A549 (cell line): Measurements from ENCODE around the gene SGCD.

ENCODE experiments used
- BCL3 ChIP-seq: fragments of >200 bp; sonication (Bioruptor Twin); formaldehyde crosslinking; IDR thresholded peaks from 3 replicates; pipeline ENCODE4 v1.6.1; 2016
- CEBPB ChIP-seq, 2 experiments: fragments of >200 bp in 1 of 2; sonication (Bioruptor Twin) in 1 of 2; formaldehyde crosslinking in 1 of 2; IDR thresholded peaks; 2 replicates each; pipeline ENCODE4 v1.6.1; 2012 to 2016
- EHMT2 ChIP-seq: fragments of 200-600 bp; sonication (generic); IDR thresholded peaks from 2 replicates; pipeline ENCODE4 v1.6.1; 2016; ENCODE audit warnings: antibody characterized with exemption, low read depth, mild to moderate bottlenecking, moderate library complexity
- EP300 ChIP-seq, 2 experiments: fragments of >200 bp; sonication (Bioruptor Twin); formaldehyde crosslinking; IDR thresholded peaks; 2 replicates in 1 of 2; 3 replicates in 1 of 2; pipeline ENCODE4 v1.6.1; 2016 to 2017
- KDM5A ChIP-seq: fragments of 200-600 bp; sonication (generic); IDR thresholded peaks from 2 replicates; pipeline ENCODE4 v1.6.1; 2016; ENCODE audit warnings: antibody characterized with exemption, mild to moderate bottlenecking
- MAFK ChIP-seq: fragments of 450-650 bp; IDR thresholded peaks from 2 replicates; pipeline ENCODE4 v1.6.1; 2014; ENCODE audit not compliant: partially characterized antibody
- POLR2A ChIP-seq: IDR thresholded peaks from 2 replicates; pipeline ENCODE4 v1.6.1; 2012; ENCODE audit warnings: mild to moderate bottlenecking, low read length
- ZFP36 ChIP-seq: fragments of 450-650 bp; IDR thresholded peaks from 2 replicates; pipeline ENCODE4 v1.6.1; 2014; ENCODE audit warnings: borderline replicate concordance; ENCODE audit not compliant: partially characterized antibody
- TF ChIP-seq, protein P1 (sequence below): fragments of >200 bp; sonication (Bioruptor Twin); formaldehyde crosslinking; IDR thresholded peaks from 3 replicates; pipeline ENCODE4 v1.5.1; 2016
- TF ChIP-seq, protein P2 (sequence below): fragments of >200 bp; sonication (Bioruptor Twin); formaldehyde crosslinking; IDR thresholded peaks from 2 replicates; pipeline ENCODE4 v1.6.1; 2016

DNA sequence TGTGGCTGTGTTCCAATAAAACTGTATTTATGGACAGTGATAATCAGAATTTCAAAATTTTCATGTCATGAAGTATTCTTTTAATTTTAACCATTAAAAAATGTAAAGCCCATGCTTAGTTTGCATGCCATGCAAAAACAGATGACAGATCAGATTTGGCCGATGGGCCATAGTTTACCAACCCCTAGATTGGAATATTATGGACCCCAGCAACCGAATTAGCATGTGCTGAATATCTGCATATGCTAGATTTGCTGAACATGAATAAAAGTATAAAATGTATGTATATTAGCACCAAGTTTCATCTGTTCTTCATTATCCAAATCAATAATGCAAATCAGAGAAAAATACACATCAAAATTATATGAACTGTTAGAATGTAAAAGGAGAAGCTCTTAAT lies 364.6 kb downstream of the SGCD start:
- TF ChIP-seq CEBPB (IDR thresholded peaks at IDR 0.05) (no peak), BCL3 (no peak), KDM5A (no peak), POLR2A (no peak), ZFP36 (no peak), MAFK (no peak), EP300 (IDR thresholded peaks at IDR 0.05) (no peak), EHMT2 (no peak)
- TF ChIP-seq, protein P1, sequence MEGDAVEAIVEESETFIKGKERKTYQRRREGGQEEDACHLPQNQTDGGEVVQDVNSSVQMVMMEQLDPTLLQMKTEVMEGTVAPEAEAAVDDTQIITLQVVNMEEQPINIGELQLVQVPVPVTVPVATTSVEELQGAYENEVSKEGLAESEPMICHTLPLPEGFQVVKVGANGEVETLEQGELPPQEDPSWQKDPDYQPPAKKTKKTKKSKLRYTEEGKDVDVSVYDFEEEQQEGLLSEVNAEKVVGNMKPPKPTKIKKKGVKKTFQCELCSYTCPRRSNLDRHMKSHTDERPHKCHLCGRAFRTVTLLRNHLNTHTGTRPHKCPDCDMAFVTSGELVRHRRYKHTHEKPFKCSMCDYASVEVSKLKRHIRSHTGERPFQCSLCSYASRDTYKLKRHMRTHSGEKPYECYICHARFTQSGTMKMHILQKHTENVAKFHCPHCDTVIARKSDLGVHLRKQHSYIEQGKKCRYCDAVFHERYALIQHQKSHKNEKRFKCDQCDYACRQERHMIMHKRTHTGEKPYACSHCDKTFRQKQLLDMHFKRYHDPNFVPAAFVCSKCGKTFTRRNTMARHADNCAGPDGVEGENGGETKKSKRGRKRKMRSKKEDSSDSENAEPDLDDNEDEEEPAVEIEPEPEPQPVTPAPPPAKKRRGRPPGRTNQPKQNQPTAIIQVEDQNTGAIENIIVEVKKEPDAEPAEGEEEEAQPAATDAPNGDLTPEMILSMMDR, result no peak
- TF ChIP-seq, protein P2, sequence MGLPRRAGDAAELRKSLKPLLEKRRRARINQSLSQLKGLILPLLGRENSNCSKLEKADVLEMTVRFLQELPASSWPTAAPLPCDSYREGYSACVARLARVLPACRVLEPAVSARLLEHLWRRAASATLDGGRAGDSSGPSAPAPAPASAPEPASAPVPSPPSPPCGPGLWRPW, result no peak
